BJ (cell line): ENCODE measurements around the gene WWP2. TPM values are rescaled to one million over a fixed set of nuclear protein-coding genes. Genes with fewer than 3 reads are reported as not detected.
A peak's percentile ranks its signal among the peaks of the same experiment; 100 is the strongest.
"Not testable (repeated sequence)": the region's sequence is repeated elsewhere in the genome, so short reads cannot be mapped to it uniquely, and the experiment has no call there.

Experiments
- CTCF ChIA-PET: fragments of 350-600 bp; formaldehyde crosslinking; extraction: SDS; loops from one replicate; lab custom pipeline; 2021; ENCODE audit warnings: antibody characterized with exemption, inconsistent platforms; lab: Yijun Ruan, JAX
- POLR2A ChIA-PET: fragments of 300-600 bp; sonication (Branson Sonifier 250); formaldehyde crosslinking; extraction: SDS; loops from one replicate; lab custom pipeline; 2021; ENCODE audit warnings: antibody characterized with exemption; lab: Charles Lee
- DNase-seq: peaks from one replicate; pipeline ENCODE4 v3.0.0-alpha.2; 2011; ENCODE audit warnings: low read depth
- H3K27me3 ChIP-seq: 2 replicates; pipeline ENCODE4 v1.6.0; 2011; ENCODE audit warnings: low read length; ENCODE audit not compliant: control insufficient read depth, insufficient read depth
- H3K36me3 ChIP-seq: 2 replicates; pipeline ENCODE4 v1.5.1; 2011; ENCODE audit warnings: low read length; ENCODE audit not compliant: control insufficient read depth, insufficient read depth
- H3K4me3 ChIP-seq: 2 replicates; pipeline ENCODE4 v1.5.1; 2011; ENCODE audit warnings: low read depth, mild to moderate bottlenecking, control low read depth, low read length
- CTCF ChIP-seq: IDR thresholded peaks from 2 replicates; pipeline ENCODE4 v1.5.1; 2011; ENCODE audit warnings: low read depth, mild to moderate bottlenecking, control low read depth, inconsistent platforms, low read length, moderate library complexity; ENCODE audit not compliant: insufficient read depth
- polyA plus RNA-seq: library from polyadenylated mRNA; depleted of rRNA; stranded (reverse); fragments of >200 nt; gene quantifications from 2 replicates; pipeline ENCODE4 v1.2.3, GENCODE V29; 2011

Gene WWP2
- polyA plus RNA-seq, 1 experiment, result 16.8 TPM

GRCh38 chr16:69725480-69726312 lies 36.4 kb upstream of the WWP2 start:
- Histone ChIP-seq H3K36me3 (peaks cover 5% of the 10 kb centered on the region; the same call in 1 of the 2 replicates), H3K27me3 (no peaks in the 10 kb centered on the region), H3K4me3 (peak overlapping the region; percentile 51)
- ChIA-PET POLR2A (interaction anchor here (0.6 kb wide), 1 partner anchor 283 kb away, joined by 9 read pairs; no protein-coding TSS in a partner anchor), CTCF (interaction anchor here (0.8 to 2.7 kb wide), 8 partner anchors 10 to 1205 kb away, joined by 3 to 12 read pairs (median 5); partner anchors contain the start of gene NOB1)
- TF ChIP-seq CTCF, result no peak
- DNase-seq, result no peak

- DNase-seq, result peak; percentile 91
- CTCF ChIA-PET, result interaction anchor here (0.8 to 1.9 kb wide), 6 partner anchors 11 to 1206 kb away, joined by 3 to 7 read pairs (median 4); partner anchors contain the start of gene NOB1
- Histone ChIP-seq H3K27me3 (no peaks in the 10 kb centered on the region), H3K36me3 (no peaks in the 10 kb centered on the region), H3K4me3 (peak within 1 kb of the TSS; percentile 51)
- no peak for TF ChIP-seq CTCF
- POLR2A ChIA-PET, result interaction anchor here (0.6 kb wide), 1 partner anchor 284 kb away, joined by 9 read pairs; no protein-coding TSS in a partner anchor
Measured at GRCh38 chr16:69726313-69727060, 35.6 kb upstream of the WWP2 start, which contains the start of gene NQO1. TSS of gene NQO1 (minus strand) at chr16:69726560. CDS start at chr16:69726439, 121 bp downstream.

- TF ChIP-seq CTCF, result no peak
- no peak for DNase-seq
- Histone ChIP-seq H3K4me3 (no peak overlapping the region), H3K27me3 (no peaks in the 10 kb centered on the region), H3K36me3 (no peaks in the 10 kb centered on the region)
- ChIA-PET POLR2A (no interaction called here), CTCF (interaction anchor here (1.4 to 2.2 kb wide), 3 partner anchors 9 to 27 kb away, joined by 4 to 14 read pairs (median 7); partner anchors contain the start of gene NOB1)
Measured at GRCh38 chr16:69727916-69728270, 34.2 kb upstream of the WWP2 start.

GRCh38 chr16:69729030-69729429 lies 33.1 kb upstream of the WWP2 start:
- POLR2A ChIA-PET, result interaction anchor here (0.6 kb wide), 1 partner anchor 556 kb away, joined by 8 read pairs; no protein-coding TSS in a partner anchor
- H3K27me3 ChIP-seq, result not testable (repeated sequence)

GRCh38 chr16:69731280-69731679 lies 30.9 kb upstream of the WWP2 start:
- POLR2A ChIA-PET, CTCF ChIA-PET, H3K4me3 ChIP-seq, H3K27me3 ChIP-seq, DNase-seq, H3K36me3 ChIP-seq: not testable (repeated sequence)

More at GRCh38 chr16:69729030-69729429, 33.1 kb upstream of the WWP2 start:
- not testable (repeated sequence) for H3K4me3 ChIP-seq, DNase-seq, H3K36me3 ChIP-seq
- CTCF ChIA-PET, result interaction anchor here (2.2 kb wide), 1 partner anchor 26 kb away, joined by 14 read pairs; the partner anchor contains the start of gene NOB1

- POLR2A ChIA-PET, result no interaction called here
- H3K27me3 ChIP-seq, result no peaks in the 10 kb centered on the region
- DNase-seq, result no peak
- H3K4me3 ChIP-seq, result no peak overlapping the region
- CTCF ChIA-PET, result no interaction called here
- TF ChIP-seq CTCF, result no peak
- H3K36me3 ChIP-seq, result no peaks in the 10 kb centered on the region
Measured at GRCh38 chr16:69732101-69732500, 30.0 kb upstream of the WWP2 start.
